Lower leg skin (tissue), 4 donors: ENCODE data around the gene POU4F2. TPM values are rescaled to one million over a fixed set of nuclear protein-coding genes. Genes with fewer than 3 reads are reported as not detected.

ENCODE experiments used
- DNase-seq, 2 donors: peaks; one replicate each; pipeline ENCODE4 v3.0.0-alpha.2; 2019; ENCODE audit warnings: low spot score in 2 of 2
- H3K4me3 ChIP-seq: fragments of 200-600 bp; sonication (generic); 2 replicates; pipeline ENCODE4 v1.5.1; 2017; ENCODE audit warnings: mild to moderate bottlenecking, low read depth; ENCODE audit not compliant: poor library complexity, severe bottlenecking
- POLR2A ChIP-seq, 2 donors: fragments of 450-650 bp; IDR thresholded peaks; one replicate each; pipeline ENCODE4 v1.6.1; 2016 to 2017; ENCODE audit warnings: antibody characterized with exemption in 2 of 2, mild to moderate bottlenecking in 1 of 2, moderate library complexity in 1 of 2
- WGBS, 2 donors: methylation state at CpG; one replicate each; pipeline ENCODE4 v1.1.5; 2018; 5-methylcytosine and 5-hydroxymethylcytosine counted together
- intact Hi-C: fragments of 100-400 bp; cut with DNase I; formaldehyde crosslinking; loops from one replicate; pipeline ENCODE4 v1.15.0; 2023; ENCODE audit warnings: low total_unique reads
- total RNA-seq, 4 donors: library from RNA; depleted of rRNA; stranded (reverse); fragments of >200 nt; gene quantifications; one replicate each; pipeline ENCODE4 v1.1.0, GENCODE V29; 2016
- TF ChIP-seq, protein P1 (sequence below), 3 donors: fragments of 450-650 bp; IDR thresholded peaks; one replicate each; pipeline ENCODE4 v1.5.1; 2016; ENCODE audit warnings: antibody characterized with exemption in 3 of 3, mild to moderate bottlenecking in 3 of 3, moderate library complexity in 2 of 3

POU4F2 gene
- not detected for total RNA-seq

GRCh38 chr4:146638786-146639505 is at the start of gene POU4F2:
Gene POU4F2 (plus strand): TSS chr4:146638893. CDS start chr4:146639141, 248 bp downstream.
- intact Hi-C loops, result no loop called here
- H3K4me3 ChIP-seq, result no peak within 1 kb of the TSS
- TF ChIP-seq, protein P1, sequence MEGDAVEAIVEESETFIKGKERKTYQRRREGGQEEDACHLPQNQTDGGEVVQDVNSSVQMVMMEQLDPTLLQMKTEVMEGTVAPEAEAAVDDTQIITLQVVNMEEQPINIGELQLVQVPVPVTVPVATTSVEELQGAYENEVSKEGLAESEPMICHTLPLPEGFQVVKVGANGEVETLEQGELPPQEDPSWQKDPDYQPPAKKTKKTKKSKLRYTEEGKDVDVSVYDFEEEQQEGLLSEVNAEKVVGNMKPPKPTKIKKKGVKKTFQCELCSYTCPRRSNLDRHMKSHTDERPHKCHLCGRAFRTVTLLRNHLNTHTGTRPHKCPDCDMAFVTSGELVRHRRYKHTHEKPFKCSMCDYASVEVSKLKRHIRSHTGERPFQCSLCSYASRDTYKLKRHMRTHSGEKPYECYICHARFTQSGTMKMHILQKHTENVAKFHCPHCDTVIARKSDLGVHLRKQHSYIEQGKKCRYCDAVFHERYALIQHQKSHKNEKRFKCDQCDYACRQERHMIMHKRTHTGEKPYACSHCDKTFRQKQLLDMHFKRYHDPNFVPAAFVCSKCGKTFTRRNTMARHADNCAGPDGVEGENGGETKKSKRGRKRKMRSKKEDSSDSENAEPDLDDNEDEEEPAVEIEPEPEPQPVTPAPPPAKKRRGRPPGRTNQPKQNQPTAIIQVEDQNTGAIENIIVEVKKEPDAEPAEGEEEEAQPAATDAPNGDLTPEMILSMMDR (IDR thresholded peaks at IDR 0.05), result no peak
- no peak for TF ChIP-seq POLR2A (IDR thresholded peaks at IDR 0.05)
- 3% methylated on average over 29 to 67 of the region's 74 CpGs for WGBS, 2 donors
- DNase-seq, result no peak

DNA sequence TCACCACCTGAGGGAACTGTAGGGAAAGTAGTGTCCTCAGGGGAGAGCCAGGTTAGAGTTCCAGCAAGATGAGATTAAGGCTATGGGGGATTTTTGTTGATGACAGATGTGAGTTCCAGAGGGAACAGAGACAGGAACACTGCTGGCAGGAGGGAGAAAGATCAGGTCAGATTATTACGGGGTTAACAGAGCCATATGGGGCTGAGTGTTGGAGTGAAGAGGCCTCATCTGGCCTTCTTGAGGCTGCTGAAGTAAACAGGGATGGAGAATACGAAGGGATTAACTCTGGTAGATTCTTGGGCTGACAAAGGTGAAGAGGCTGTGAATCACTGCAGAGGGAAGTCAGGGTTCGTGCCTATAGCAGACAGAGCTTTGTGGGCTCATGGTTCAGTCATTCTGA is 47.9 kb upstream of the POU4F2 start:
- no peak overlapping the region for H3K4me3 ChIP-seq
- no peak for DNase-seq
- intact Hi-C loops, result no loop called here
- TF ChIP-seq, protein P1 (IDR thresholded peaks at IDR 0.05), result no peak
- 63 to 70% methylated on average over 3 of the region's 3 CpGs for WGBS, 2 donors

- H3K4me3 ChIP-seq, result no peak overlapping the region
- 82 to 92% methylated on average over 2 of the region's 2 CpGs for WGBS, 2 donors
Measured at GRCh38 chr4:146592019-146592418, 46.7 kb upstream of the POU4F2 start.

GRCh38 chr4:146632770-146633470 is 5.8 kb upstream of the POU4F2 start:
- intact Hi-C loops, result no loop called here
- DNase-seq, result no peak
- 6 to 13% methylated on average over 28 of the region's 28 CpGs for WGBS, 2 donors
- TF ChIP-seq POLR2A (IDR thresholded peaks at IDR 0.05), result no peak
- no peak overlapping the region for H3K4me3 ChIP-seq

More at GRCh38 chr4:146592019-146592418, 46.7 kb upstream of the POU4F2 start:
- no peak for TF ChIP-seq POLR2A (IDR thresholded peaks at IDR 0.05)
- TF ChIP-seq, protein P1 (IDR thresholded peaks at IDR 0.05), result no peak
- DNase-seq, result no peak
- intact Hi-C loops, result no loop called here

DNA sequence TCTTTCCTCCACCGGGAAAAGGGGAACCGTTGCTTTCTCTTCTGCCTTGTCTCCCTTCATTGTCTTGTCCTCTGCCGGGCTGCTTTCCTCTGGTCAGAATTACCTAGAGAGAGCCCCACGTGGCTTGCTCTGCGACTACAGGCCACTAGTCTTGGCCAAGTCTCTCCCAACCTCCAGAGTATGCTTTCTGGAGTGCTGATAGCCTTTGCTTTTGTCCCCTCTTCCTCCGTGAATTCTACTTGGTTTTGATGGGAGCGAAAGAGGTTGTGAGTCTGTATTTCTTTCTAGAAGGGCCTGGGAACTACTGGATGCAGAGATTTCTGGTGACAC is 5.3 kb upstream of the POU4F2 start:
- TF ChIP-seq, protein P1 (IDR thresholded peaks at IDR 0.05), result no peak
- no peak for TF ChIP-seq POLR2A (IDR thresholded peaks at IDR 0.05)
- DNase-seq, result no peak
- WGBS, 2 donors, result 3 to 6% methylated on average over 7 of the region's 7 CpGs
- H3K4me3 ChIP-seq, result no peak overlapping the region
- intact Hi-C loops, result no loop called here

DNA sequence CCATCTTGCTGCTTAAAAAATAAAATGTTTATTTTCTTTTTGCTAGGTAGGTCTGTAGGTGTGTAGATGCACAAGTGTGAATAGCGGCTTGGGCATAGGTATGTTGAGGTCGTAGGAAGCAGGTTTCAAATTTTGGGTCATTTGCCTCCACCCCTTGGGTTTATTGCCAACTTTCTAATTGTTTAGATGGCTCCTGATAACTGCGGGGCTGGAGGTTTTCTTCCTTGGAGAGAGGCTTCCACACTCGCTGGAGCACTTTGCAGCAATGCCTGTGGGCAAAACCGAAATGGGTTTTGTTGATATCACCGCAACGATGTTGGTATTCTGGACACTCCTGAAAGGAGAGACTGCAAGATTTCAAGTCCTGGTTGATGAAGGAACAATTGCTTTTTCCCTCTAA is 3.9 kb upstream of the POU4F2 start:
- no peak for TF ChIP-seq POLR2A (IDR thresholded peaks at IDR 0.05)
- TF ChIP-seq, protein P1 (IDR thresholded peaks at IDR 0.05), result no peak
- no peak overlapping the region for H3K4me3 ChIP-seq
- intact Hi-C loops, result no loop called here
- WGBS, 2 donors, result 3 to 6% methylated on average over 7 of the region's 7 CpGs
- DNase-seq, result no peak
